ENCODE data around the gene PXYLP1. TPM values are rescaled to one million over a fixed set of nuclear protein-coding genes. Genes with fewer than 3 reads are reported as not detected.

PXYLP1 gene
- total and polyA plus RNA-seq, 2 of the 8 experiments (the other 6 are each of a cell fraction or from before 2014, with no cell fraction given) = 19.4 to 20.6 TPM

DNA sequence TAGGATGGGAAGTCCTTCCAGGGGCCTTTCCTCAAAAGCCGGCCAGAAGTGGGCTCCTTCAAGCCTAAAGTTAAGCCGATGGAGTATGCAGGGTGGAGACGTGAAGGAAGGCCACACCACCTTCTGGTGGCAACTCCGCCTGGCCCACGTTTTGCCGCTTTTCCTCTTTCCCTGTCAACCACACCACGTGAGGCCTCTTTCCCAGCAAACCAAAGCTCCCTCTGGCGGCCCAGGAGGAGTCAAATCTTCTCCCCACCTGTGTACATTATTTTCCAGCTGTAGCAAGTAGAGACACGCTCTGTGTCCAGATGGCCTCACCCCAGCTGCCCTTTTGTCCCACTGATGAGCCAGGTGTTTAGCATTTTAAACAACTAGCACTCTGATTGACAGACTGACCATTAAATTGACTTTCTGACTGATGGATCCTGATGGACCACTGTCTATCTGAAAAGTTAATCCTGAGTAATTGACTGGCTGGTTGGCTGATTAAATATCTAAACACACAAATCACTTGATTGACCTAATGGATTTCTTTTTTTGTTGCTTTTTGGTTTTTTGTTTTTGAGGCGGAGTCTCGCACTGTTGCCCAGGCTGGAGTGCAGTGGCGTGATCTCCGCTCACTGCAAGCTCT lies 77.1 kb downstream of the PXYLP1 start (continued):
- TF ChIP-seq, protein P1, sequence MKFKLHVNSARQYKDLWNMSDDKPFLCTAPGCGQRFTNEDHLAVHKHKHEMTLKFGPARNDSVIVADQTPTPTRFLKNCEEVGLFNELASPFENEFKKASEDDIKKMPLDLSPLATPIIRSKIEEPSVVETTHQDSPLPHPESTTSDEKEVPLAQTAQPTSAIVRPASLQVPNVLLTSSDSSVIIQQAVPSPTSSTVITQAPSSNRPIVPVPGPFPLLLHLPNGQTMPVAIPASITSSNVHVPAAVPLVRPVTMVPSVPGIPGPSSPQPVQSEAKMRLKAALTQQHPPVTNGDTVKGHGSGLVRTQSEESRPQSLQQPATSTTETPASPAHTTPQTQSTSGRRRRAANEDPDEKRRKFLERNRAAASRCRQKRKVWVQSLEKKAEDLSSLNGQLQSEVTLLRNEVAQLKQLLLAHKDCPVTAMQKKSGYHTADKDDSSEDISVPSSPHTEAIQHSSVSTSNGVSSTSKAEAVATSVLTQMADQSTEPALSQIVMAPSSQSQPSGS (IDR thresholded peaks at IDR 0.05; ENCODE audit: low read length) = no peak
- TF ChIP-seq, protein P2, sequence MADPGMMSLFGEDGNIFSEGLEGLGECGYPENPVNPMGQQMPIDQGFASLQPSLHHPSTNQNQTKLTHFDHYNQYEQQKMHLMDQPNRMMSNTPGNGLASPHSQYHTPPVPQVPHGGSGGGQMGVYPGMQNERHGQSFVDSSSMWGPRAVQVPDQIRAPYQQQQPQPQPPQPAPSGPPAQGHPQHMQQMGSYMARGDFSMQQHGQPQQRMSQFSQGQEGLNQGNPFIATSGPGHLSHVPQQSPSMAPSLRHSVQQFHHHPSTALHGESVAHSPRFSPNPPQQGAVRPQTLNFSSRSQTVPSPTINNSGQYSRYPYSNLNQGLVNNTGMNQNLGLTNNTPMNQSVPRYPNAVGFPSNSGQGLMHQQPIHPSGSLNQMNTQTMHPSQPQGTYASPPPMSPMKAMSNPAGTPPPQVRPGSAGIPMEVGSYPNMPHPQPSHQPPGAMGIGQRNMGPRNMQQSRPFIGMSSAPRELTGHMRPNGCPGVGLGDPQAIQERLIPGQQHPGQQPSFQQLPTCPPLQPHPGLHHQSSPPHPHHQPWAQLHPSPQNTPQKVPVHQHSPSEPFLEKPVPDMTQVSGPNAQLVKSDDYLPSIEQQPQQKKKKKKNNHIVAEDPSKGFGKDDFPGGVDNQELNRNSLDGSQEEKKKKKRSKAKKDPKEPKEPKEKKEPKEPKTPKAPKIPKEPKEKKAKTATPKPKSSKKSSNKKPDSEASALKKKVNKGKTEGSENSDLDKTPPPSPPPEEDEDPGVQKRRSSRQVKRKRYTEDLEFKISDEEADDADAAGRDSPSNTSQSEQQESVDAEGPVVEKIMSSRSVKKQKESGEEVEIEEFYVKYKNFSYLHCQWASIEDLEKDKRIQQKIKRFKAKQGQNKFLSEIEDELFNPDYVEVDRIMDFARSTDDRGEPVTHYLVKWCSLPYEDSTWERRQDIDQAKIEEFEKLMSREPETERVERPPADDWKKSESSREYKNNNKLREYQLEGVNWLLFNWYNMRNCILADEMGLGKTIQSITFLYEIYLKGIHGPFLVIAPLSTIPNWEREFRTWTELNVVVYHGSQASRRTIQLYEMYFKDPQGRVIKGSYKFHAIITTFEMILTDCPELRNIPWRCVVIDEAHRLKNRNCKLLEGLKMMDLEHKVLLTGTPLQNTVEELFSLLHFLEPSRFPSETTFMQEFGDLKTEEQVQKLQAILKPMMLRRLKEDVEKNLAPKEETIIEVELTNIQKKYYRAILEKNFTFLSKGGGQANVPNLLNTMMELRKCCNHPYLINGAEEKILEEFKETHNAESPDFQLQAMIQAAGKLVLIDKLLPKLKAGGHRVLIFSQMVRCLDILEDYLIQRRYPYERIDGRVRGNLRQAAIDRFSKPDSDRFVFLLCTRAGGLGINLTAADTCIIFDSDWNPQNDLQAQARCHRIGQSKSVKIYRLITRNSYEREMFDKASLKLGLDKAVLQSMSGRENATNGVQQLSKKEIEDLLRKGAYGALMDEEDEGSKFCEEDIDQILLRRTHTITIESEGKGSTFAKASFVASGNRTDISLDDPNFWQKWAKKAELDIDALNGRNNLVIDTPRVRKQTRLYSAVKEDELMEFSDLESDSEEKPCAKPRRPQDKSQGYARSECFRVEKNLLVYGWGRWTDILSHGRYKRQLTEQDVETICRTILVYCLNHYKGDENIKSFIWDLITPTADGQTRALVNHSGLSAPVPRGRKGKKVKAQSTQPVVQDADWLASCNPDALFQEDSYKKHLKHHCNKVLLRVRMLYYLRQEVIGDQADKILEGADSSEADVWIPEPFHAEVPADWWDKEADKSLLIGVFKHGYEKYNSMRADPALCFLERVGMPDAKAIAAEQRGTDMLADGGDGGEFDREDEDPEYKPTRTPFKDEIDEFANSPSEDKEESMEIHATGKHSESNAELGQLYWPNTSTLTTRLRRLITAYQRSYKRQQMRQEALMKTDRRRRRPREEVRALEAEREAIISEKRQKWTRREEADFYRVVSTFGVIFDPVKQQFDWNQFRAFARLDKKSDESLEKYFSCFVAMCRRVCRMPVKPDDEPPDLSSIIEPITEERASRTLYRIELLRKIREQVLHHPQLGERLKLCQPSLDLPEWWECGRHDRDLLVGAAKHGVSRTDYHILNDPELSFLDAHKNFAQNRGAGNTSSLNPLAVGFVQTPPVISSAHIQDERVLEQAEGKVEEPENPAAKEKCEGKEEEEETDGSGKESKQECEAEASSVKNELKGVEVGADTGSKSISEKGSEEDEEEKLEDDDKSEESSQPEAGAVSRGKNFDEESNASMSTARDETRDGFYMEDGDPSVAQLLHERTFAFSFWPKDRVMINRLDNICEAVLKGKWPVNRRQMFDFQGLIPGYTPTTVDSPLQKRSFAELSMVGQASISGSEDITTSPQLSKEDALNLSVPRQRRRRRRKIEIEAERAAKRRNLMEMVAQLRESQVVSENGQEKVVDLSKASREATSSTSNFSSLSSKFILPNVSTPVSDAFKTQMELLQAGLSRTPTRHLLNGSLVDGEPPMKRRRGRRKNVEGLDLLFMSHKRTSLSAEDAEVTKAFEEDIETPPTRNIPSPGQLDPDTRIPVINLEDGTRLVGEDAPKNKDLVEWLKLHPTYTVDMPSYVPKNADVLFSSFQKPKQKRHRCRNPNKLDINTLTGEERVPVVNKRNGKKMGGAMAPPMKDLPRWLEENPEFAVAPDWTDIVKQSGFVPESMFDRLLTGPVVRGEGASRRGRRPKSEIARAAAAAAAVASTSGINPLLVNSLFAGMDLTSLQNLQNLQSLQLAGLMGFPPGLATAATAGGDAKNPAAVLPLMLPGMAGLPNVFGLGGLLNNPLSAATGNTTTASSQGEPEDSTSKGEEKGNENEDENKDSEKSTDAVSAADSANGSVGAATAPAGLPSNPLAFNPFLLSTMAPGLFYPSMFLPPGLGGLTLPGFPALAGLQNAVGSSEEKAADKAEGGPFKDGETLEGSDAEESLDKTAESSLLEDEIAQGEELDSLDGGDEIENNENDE (IDR thresholded peaks at IDR 0.05; ENCODE audit: insufficient replicate concordance, low read length) = no peak
- no peak for TF ChIP-seq SIRT6 (IDR thresholded peaks at IDR 0.05; ENCODE audit: low read length)
